ENCODE measurements around the gene MARCHF6.
"Not testable (repeated sequence)": the region's sequence is repeated elsewhere in the genome, so short reads cannot be mapped to it uniquely, and the experiment has no call there.

Gene MARCHF6, protein sequence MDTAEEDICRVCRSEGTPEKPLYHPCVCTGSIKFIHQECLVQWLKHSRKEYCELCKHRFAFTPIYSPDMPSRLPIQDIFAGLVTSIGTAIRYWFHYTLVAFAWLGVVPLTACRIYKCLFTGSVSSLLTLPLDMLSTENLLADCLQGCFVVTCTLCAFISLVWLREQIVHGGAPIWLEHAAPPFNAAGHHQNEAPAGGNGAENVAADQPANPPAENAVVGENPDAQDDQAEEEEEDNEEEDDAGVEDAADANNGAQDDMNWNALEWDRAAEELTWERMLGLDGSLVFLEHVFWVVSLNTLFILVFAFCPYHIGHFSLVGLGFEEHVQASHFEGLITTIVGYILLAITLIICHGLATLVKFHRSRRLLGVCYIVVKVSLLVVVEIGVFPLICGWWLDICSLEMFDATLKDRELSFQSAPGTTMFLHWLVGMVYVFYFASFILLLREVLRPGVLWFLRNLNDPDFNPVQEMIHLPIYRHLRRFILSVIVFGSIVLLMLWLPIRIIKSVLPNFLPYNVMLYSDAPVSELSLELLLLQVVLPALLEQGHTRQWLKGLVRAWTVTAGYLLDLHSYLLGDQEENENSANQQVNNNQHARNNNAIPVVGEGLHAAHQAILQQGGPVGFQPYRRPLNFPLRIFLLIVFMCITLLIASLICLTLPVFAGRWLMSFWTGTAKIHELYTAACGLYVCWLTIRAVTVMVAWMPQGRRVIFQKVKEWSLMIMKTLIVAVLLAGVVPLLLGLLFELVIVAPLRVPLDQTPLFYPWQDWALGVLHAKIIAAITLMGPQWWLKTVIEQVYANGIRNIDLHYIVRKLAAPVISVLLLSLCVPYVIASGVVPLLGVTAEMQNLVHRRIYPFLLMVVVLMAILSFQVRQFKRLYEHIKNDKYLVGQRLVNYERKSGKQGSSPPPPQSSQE

DNA sequence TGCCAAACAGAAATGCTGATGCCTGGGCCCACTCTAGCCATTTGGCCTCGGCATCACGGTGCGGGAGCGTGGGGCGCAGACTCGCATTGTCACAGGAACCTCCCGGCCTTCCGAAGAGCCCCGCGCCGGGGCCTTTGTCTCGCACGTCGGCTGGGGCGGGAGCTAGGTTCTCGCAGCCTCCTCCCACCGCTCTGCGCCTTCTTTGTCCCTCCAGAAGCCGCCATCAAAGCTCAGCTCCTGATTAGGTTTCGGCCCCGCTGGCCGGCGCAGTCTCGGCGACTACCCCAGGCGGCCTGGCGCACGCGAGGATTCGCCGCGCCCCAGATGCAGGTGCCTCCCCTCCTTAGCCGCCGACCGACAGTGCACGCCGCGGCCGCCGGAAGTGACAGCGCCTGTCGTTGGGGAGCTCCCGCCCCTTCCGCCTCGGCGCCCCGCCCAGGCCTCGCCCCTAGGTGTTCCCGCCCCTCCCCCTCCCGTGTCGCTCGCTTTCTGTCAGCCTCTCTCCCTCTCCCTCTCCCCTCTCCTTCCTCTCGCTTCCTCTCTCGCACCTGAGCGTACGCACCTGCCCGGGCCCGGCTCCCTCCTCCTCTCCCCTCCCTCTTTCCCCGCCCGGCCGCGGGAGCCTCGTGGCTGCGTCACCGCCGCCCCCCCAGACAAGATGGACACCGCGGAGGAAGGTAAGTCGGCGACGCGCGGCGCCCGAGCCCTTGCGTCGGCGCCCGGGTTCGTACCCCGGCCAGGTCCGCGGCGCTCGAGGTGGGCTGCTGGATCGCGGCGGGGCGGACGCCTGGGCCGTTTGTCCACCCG is at the start of gene MARCHF6:
MARCHF6 (plus strand) TSS at position 455 of the 807 bp plus-strand sequence; CDS start at position 659, 204 bp downstream.
- peak; percentile 92 for DNase-seq (ENCODE audit: low read depth)

DNA sequence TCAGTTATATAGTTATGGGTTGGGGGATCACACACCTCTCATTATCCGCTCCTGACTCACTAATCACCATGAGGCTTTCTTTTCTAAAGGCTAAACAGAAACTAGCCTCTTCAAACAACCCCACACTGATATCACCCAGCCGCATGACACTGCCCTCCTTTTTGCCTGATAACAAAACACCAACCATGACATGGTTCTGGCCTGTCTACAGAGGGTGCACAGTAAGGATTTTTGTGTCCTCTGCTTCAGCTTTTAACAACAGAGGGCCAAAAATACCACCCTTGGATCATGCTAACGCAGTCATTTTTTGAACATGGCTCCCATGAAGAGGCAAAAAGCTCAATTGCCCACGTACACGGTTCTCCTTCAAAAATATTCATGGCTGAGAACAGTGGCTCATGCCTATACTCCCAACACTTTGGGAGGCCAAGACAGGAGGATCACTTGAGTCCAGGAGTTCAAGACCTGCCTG is 49.8 kb upstream of the MARCHF6 start:
- no peak for DNase-seq (ENCODE audit: low read depth)

DNA sequence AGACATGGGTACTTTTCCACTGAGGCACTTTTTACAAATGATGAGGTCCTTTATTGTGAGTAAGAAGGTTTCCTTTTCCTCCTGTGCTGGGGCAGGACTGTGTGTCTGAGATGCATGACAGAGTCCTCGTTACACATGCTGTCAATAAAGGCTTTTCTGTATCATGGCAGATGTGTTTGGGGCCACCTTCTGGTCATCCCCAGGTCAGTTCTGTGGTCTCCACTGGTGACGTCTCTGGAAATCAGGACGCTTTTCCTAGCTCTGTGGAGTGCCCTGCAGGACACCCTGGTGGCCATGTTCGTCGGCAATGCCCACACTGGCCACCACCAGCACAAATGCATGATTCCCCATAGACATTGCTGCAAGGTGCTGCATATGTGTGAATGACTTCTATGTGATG is 48.6 kb upstream of the MARCHF6 start:
- no peak for DNase-seq (ENCODE audit: low read depth)

DNA sequence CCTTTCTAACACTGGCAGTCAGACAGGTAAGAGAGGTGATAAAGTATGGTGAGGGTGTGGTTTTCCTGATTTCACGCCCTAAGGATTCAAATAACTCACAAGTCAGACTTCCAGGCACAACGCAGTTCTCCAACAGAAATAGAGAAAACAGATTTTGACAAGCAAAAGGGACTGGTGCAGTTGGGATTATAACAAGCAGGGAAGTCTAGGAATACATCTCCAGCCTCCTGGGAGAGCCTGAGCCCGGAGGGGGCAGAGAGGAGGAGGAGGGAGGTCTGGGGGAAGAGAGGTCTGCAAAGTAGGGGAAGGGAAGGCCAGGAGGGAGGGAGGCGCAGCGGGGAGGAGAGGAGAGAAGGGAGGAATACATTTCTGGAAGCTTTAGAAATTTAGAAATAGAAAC is 47.4 kb upstream of the MARCHF6 start:
- DNase-seq (ENCODE audit: low read depth): no peak

DNA sequence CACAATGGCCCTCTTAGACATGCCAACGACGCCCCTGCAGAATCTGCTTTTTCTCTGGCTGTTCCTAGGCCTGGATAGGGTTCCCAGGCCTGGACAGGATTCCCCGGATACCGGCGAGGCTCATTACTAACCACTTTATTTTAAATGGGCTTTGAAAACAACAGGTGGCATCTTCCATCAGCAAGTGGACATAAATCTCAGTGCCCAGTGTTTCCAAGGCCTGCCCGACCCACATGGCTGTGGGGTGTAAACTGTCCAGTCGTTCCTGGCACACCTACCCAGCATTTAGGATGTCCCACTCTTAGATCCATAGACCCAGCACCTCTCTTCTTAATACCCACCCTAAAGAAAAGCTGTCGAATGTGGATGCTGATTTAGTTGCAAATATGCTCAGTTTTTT is 46.7 kb upstream of the MARCHF6 start:
- no peak for DNase-seq (ENCODE audit: low read depth)

DNA sequence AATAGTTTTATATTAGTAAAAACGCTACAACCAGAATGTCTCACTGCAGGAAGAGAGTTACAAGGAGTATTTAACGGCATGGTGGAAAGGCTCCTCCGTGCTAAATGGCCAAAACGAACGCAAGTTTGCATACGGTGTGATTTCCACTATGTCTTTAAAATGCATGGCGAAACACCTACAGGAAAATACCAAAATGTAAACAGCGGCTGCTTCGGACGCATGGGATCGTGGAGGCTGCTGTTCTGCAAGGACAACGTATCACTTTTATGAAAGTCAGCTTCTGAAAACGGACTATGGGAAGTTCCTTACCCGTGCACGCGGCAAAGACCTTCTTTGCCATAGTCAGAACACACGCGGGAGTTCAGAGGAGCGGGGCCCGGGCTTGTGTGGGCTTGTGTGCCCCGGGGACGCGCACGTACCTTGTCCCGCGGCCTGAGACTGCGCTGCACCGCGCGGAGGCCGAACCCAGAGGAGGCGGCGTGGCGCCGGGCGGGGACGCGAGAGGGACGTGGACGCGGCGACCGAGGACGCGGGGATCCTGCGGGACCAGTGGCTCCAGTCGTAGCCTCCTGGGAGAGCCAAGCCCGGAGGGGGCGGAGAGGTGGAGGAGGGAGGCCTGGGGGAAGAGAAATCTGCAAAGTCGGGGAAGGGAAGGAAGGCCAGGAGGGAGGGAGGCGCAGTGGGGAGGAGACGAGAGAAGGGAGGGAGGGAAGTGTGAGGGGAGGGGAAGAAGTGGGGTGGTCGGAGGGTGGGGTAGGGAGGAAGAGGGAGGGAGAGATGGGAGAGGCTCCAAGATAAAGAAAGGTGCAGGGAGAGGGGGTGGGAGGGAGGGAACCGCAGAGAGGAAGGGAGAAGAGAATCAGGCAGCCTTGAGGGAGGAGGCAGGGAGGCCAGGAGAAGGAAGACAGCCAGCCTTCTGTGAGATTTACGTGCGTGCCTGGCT is 46.0 kb upstream of the MARCHF6 start, which contains the start of gene CMBL:
CMBL (minus strand) TSS at position 697 of the 943 bp plus-strand sequence. CDS start 17,140 bp downstream, outside the sequence.
- no peak for DNase-seq (ENCODE audit: low read depth)

DNA sequence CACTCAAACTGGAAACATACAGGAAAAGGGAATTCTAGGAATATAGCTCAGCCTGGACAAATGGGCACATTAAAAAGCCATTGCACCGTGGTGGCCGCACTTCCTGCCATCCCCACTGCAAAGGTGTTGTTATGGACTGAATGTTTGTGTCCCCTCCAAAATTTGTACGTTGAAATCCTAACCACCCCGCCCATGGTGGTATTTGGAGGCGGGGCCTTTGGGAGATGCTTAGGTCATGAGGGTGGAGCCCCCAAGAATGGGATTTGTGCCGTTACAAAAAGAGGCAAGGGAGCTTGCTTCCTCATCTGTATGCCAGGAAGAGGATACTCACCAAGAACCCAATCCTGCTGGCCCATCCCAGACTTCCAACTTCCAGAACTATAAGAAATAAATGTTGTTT is 44.7 kb upstream of the MARCHF6 start:
- no peak for DNase-seq (ENCODE audit: low read depth)

DNA sequence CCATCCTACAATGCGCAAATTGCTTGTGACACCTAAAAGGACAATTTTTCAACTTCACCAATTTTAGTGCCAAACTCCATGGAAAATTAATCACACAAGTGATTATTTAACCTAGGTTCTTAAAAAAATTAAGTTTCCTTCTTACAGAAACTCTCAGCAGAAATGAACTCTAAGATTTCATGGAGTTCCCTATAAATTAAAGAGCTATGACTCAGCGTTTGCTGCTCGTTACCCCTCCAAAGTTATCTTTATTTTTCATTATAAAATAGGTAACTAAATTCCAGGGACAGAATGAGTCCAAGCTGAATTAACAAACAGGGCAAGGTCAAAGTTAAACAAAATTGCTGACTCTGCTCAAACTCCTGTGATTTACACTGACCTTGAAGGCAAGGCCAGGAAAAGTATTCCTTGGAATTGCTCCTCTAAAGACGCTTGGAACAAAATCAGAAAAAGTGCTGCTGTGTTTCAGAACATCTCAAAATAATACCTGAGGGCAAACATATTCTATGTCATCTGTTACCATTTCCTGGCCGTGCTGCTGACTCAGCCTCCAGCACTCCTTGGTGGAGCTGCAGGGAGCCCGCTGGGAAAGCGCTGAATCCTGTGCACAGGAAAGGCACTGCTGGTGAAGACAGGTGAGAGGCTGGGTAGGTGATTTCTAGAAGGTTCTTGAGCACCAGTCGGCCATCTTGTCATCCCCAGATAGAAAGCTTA is 43.3 kb upstream of the MARCHF6 start:
- no peak for DNase-seq (ENCODE audit: low read depth)

DNA sequence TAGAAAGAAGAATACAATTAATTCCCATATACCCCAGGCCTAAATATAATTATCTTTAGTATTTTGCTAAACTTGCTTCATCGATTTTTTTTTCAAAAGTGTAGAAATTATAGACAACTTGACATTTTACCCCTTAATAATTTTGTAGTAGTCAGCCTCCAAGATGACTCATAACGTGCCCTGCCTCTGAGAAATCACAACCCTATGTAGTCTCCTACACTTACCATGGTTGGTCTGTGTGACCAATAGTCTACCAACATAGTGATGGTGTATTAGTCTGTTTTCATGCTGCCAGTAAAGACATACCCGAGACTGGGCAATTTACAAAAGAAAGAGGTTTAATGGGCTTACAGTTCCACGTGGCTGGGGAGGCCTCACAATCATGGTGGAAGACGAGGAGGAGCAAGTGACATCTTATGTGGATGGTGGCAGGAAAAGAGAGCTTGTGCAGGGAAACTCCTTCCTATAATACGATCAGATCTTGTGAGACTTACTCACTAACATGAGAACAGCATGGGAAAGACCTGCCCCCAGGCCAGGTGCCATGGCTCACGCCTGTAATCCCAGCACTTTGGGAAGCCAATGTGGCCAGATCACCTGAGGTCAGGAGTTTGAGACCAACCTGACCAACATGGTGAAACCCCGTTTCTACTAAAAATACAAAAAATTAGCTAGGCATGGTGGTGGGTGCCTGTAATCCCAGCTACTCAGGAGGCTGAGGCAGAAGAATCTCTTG is 42.5 kb upstream of the MARCHF6 start:
- DNase-seq (ENCODE audit: low read depth): not testable (repeated sequence)

DNA sequence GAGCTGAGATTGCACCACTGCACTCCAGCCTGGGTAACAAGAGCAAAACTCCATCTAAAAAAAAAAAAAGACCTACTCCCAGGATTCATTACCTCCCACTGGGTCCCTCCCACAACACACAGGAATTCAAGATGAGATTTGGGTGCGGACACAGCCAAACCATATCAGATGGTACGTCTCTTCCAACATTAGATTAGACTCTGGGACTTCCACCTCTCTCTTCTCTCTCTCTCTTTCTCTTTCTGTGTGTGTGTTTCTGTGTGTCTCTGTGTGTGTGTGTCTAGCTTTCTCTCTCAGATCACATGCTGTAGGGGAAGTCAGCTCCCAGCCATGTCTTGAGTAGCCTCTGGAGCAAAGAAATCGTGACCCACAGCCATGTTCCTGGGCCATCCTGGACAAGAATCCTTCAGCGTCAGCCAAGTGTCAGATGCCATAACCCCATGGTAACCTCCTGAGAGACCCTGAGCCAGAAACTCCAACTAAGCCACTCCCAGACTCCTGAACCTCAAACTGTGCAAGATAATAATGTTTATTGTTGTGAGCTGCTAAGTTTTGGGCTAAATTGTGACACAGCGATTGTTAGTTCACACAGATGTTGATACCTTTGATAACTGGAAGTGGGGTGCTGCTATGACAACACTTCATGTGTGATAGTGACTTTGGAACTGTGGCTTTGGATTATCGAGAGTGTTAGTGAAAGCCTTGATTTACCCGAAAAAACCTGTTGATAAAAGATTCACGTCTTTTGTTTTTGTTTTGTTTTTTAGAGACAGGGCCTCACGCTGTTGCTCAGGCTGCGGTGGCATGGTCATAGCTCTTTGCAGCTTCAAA is 41.7 kb upstream of the MARCHF6 start:
- DNase-seq (ENCODE audit: low read depth): no peak

DNA sequence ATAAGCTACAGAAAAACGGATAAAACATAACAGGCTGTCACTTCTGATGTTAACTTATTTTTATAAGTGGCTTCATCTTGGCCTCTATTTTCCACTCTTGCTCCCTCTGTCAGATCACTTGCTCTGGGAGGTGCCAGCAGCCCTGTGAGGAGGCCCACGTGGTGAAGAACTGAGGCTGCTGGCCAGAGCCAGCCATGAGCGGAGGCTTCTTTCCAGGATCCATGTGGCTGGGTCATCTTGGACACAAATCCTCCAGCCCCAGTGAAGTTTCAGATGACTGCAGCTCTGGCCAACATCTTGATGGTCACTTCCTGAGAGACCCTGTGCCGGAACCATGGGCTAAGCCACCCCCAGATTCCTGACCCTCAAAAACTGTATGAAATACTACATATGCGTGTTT is 38.3 kb upstream of the MARCHF6 start:
- DNase-seq (ENCODE audit: low read depth): no peak

DNA sequence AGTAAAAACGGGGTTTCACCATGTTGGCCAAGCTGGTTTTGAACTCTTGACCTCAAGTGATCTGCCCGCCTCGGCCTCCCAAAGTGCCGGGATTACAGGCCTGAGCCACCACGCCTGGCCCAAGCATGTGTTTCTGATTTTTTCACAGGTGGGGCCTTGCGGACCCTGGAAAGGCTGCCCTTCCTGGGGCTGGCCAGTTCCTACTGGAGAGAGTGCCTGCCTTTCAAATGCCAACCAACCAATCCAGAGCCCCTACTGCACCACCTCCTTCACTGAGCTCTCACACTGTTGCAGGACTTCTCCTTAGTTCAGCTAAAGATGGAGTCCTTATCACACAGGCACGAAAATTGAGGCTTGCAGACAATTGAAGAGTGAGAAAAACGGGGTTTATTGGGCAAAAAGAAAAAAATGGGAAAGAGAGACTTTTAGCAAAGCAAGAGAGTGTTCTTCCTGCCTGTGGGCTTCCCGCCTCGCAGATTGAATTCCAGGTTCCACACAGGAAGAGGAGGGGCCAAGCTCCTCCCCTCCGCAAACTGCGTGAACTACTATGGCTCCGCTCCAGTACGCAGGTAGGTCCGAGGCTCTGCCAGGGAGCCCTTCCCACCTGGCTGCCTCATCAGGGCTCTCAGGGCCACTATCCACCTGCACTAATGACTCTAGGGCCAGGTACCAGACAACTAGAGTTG is 37.5 kb upstream of the MARCHF6 start:
- no peak for DNase-seq (ENCODE audit: low read depth)

DNA sequence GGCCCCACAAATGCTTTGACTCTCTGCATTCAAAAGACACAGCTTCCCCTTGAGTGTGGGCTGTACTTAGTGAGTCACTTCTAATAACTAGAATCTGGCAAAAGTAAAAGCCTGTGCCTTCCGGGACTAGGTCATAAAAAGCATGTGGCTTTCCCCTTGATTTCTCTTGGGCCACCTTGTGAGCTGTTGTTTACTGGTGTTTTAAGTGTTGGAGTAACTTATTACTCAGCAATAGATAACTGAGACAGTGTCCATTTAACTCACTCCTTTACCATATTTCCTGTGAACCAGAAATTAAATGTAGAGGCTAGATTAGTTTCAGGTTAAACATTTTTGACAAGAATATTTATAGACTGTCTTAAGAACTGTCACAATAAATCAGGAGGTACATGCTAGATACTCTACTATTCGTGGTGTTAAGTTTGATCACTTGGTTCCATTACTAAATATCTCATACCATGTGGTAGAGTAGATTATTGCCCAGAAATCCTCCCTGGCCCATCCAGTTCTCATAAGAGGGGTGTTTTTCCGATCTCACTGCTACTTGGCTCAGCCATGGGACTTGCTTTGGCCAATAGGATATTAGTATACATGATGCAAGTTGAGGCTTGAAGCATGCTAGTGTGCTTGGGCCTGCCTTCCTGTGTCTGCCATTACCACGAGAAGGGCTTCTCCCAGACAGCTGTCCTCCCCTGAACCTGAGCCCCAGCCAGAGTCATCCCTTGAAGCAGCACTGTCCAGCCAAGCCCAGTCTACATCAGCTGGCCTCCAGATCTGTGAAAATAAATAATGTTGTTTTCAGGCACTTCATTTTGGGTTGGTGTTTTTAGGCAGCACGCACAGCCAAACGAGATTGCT is 35.4 kb upstream of the MARCHF6 start:
- no peak for DNase-seq (ENCODE audit: low read depth)

DNA sequence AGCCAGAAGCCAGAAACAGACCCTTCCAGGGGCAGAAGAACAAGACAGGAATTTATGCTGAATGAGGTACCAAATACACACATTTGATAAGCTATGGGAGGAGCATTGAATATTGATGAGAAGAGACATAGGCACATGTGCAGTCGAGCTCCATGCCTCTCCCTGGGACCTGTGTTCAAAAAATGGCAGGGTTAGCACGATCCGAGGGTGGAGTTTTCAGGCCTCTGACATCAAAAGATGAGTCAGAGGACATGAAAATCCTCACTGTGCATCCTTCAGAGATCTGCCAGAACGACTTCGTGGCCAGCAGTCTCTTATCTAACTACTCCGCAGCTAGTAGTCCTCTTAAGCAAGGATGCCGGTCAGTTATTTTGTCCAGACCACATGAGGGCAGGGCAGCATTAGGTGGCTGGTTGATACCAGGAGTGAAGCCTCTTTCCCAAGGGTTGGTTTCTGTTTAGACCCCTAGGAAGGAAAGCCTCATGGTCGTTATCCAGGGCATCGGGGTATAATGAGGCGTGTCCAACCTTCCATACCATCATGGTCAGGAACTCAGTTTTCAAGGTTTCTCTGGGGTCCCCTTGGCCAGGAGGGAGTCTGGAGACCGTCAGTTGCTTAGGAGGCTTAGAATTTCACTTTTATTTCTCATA is 34.2 kb upstream of the MARCHF6 start:
- no peak for DNase-seq (ENCODE audit: low read depth)

DNA sequence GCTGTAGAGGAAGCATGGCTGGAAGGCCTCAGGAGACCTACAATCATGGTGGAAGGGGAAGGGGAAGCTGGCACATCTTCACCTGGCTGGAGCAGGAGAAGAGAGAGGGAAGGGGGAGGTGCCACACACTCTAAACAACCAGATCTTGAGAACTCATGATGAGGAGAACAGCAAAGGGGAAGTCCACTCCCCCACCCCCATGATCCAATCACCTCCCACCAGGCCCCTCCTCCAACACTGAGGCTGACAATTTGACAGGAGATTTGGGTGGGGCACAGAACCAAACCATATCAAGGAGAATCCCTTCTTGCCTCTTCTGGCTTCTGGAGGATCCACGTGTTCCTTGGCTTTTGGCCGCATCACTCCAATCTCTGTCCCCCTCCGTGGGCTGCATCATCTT is 32.7 kb upstream of the MARCHF6 start:
- DNase-seq (ENCODE audit: low read depth): no peak

DNA sequence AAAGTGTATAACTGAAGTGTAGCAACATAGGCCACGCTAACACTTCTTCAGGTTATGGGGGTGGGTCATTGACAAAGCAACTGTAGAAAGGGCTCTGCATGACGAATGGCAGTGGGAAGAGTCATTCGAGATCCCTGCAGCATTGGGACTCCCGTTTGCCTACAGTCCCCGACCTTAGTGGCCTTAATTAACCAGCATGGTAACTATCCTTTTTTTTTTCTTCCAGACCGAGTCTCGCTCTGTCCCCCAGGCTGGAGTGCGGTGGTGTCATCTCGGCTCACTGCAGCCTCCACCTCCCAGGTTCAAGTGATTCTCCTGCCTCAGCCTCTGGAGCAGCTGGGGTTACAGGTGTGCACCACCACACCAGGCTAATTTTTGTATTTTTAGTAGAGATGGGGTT is 31.6 kb upstream of the MARCHF6 start:
- DNase-seq (ENCODE audit: low read depth): no peak

Measured in stimulated activated CD8-positive, alpha-beta memory T cell treated with anti-CD3 and anti-CD28 coated beads, Interleukin-12 subunit alpha, Interleukin-12 subunit beta, amount 100 ng/mL, for 4 hours (primary cell).